HL-60 (cell line): ENCODE data around the gene SPAM1.

ENCODE experiments used
- DNase-seq, 2 experiments: peaks; one replicate each; pipeline ENCODE4 v3.0.0-alpha.2; 2010 to 2020; ENCODE audit warnings: low read depth in 1 of 2, low spot score in 1 of 2
- H3K27ac ChIP-seq: fragments of 250-450 bp; sonication (Bioruptor Pico); replicated peaks from 2 replicates; pipeline ENCODE4 v1.5.1; 2020; ENCODE audit warnings: mild to moderate bottlenecking, moderate library complexity
- H3K27me3 ChIP-seq: fragments of 250-450 bp; sonication (Bioruptor Pico); 2 replicates; pipeline ENCODE4 v1.5.1; 2021; ENCODE audit warnings: mild to moderate bottlenecking, moderate library complexity; ENCODE audit not compliant: insufficient read depth, poor library complexity, severe bottlenecking
- H3K4me3 ChIP-seq: replicated peaks from 2 replicates; pipeline ENCODE4 v1.5.1; 2011; ENCODE audit warnings: mild to moderate bottlenecking, control low read depth, low read length; ENCODE audit not compliant: insufficient read depth
- GABPA ChIP-seq: IDR thresholded peaks from 2 replicates; pipeline ENCODE4 v1.6.1; 2012; ENCODE audit warnings: low read depth
- POLR2AphosphoS5 ChIP-seq: IDR thresholded peaks from 2 replicates; pipeline ENCODE4 v1.6.1; 2012; ENCODE audit warnings: low read depth
- SPI1 ChIP-seq: IDR thresholded peaks from 2 replicates; pipeline ENCODE4 v1.6.1; 2012; ENCODE audit warnings: low read depth, mild to moderate bottlenecking, borderline replicate concordance
- TF ChIP-seq, protein P1 (sequence below): IDR thresholded peaks from 2 replicates; pipeline ENCODE4 v1.6.1; 2012; ENCODE audit warnings: low read depth; ENCODE audit not compliant: insufficient replicate concordance
- TF ChIP-seq, protein P2 (sequence below): IDR thresholded peaks from one replicate; pipeline ENCODE4 v1.5.1; 2011; ENCODE audit warnings: low read length, control low read depth, inconsistent platforms; ENCODE audit not compliant: insufficient read depth

SPAM1 gene

DNA sequence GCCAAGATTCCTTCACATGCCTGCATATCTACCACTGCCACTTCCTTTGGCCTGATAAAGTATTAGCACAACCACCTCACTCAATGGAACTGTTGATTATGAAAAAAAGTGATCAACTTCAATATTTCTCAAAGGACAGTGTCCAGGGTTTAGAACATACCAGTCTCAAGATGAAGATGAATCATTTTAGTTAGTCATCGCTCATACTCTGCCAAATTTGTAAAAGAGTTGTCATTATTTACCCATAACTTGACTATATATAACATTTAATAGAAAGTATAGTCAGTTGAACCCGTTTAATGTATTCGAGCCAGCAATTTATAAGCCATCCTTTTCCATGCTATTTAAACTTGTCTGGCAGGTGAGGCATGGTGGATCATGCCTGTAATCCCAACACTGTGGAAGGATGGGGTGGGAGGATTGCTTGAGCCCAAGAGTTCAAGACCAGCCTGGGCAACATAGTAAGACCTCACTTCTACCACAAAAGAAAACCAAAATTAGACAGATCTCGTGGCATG is 33.2 kb downstream of the SPAM1 start:
- Histone ChIP-seq H3K27ac (no peak overlapping the region), H3K27me3 (no peaks in the 10 kb centered on the region), H3K4me3 (no peak overlapping the region)
- no peak for DNase-seq
- TF ChIP-seq POLR2AphosphoS5 = no peak
- no peak for TF ChIP-seq GABPA
- no peak for TF ChIP-seq SPI1
- TF ChIP-seq, protein P1, sequence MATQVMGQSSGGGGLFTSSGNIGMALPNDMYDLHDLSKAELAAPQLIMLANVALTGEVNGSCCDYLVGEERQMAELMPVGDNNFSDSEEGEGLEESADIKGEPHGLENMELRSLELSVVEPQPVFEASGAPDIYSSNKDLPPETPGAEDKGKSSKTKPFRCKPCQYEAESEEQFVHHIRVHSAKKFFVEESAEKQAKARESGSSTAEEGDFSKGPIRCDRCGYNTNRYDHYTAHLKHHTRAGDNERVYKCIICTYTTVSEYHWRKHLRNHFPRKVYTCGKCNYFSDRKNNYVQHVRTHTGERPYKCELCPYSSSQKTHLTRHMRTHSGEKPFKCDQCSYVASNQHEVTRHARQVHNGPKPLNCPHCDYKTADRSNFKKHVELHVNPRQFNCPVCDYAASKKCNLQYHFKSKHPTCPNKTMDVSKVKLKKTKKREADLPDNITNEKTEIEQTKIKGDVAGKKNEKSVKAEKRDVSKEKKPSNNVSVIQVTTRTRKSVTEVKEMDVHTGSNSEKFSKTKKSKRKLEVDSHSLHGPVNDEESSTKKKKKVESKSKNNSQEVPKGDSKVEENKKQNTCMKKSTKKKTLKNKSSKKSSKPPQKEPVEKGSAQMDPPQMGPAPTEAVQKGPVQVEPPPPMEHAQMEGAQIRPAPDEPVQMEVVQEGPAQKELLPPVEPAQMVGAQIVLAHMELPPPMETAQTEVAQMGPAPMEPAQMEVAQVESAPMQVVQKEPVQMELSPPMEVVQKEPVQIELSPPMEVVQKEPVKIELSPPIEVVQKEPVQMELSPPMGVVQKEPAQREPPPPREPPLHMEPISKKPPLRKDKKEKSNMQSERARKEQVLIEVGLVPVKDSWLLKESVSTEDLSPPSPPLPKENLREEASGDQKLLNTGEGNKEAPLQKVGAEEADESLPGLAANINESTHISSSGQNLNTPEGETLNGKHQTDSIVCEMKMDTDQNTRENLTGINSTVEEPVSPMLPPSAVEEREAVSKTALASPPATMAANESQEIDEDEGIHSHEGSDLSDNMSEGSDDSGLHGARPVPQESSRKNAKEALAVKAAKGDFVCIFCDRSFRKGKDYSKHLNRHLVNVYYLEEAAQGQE = no peak
- TF ChIP-seq, protein P2, sequence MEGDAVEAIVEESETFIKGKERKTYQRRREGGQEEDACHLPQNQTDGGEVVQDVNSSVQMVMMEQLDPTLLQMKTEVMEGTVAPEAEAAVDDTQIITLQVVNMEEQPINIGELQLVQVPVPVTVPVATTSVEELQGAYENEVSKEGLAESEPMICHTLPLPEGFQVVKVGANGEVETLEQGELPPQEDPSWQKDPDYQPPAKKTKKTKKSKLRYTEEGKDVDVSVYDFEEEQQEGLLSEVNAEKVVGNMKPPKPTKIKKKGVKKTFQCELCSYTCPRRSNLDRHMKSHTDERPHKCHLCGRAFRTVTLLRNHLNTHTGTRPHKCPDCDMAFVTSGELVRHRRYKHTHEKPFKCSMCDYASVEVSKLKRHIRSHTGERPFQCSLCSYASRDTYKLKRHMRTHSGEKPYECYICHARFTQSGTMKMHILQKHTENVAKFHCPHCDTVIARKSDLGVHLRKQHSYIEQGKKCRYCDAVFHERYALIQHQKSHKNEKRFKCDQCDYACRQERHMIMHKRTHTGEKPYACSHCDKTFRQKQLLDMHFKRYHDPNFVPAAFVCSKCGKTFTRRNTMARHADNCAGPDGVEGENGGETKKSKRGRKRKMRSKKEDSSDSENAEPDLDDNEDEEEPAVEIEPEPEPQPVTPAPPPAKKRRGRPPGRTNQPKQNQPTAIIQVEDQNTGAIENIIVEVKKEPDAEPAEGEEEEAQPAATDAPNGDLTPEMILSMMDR = no peak

DNA sequence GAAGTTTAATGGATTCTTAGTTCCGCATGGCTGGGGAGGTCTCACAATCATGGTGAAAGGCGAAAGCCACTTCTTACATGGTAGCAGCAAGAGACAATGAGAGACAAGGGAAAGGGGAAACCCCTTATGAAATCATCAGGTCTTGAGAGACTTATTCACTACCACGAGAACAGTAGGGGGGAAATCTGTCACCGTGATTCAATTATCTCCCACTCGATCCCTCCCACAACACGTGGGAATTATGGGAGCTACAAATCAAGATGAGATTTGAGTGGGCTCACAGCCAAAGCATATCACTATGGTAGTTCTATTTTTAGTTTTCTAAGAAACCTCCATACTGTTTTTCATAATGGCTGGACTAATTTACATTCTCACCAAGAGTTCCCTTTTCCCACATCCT is 36.7 kb downstream of the SPAM1 start:
- Histone ChIP-seq H3K4me3 (no peak overlapping the region), H3K27me3 (no peaks in the 10 kb centered on the region), H3K27ac (no peak overlapping the region)
- no peak for DNase-seq
- TF ChIP-seq, protein P2 = no peak
- TF ChIP-seq, protein P1 = no peak
- TF ChIP-seq SPI1 = no peak
- TF ChIP-seq GABPA = no peak
- TF ChIP-seq POLR2AphosphoS5 = no peak

DNA sequence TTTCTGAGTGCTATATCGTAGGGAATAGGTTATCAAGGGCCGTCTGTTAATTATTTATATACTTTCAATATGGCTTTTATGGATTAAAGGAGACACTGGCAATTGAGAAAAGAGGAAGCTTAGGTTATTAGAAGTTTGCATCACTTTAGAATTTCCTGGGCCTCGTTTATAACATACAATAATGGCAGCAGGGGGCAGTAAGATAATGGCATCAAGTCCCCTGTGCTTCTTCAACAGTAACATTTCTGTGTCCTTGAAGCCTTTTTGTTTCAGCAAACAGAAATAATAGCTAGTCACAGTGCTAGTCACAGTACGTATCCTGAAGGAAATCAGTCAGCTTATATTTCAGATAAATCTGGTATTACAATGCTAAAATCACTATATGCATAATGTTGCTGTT is 41.9 kb downstream of the SPAM1 start:
- DNase-seq = peak in 1 of 2 experiments; percentile 36
- Histone ChIP-seq H3K4me3 (no peak overlapping the region), H3K27ac (no peak overlapping the region), H3K27me3 (no peaks in the 10 kb centered on the region)
- no peak for TF ChIP-seq POLR2AphosphoS5
- no peak for TF ChIP-seq GABPA
- TF ChIP-seq, protein P1 = no peak
- no peak for TF ChIP-seq SPI1
- TF ChIP-seq, protein P2 = no peak
